ENCODE data around the gene MEGF11.

DNA sequence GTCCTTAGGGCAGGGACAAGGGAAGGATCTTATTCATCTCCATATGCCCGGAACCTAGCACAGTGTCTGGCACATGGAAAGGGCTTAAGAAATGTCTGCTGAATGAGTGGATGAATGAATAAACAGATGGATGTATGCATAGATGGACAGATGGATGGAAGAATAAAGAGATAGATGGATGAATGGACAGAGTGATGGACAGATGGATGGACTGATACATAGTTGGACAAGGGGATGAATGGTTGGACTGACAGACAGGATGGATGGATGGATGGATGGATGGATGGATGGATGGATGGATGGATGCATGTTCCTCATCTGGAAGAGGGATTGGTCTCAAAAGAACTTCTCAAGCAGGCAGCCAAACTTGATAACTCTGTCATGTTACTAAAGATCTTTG is 177.6 kb downstream of the MEGF11 start:
- no peak for TF ChIP-seq POLR2AphosphoS5 (IDR thresholded peaks at IDR 0.05)
- TF ChIP-seq, protein P1, sequence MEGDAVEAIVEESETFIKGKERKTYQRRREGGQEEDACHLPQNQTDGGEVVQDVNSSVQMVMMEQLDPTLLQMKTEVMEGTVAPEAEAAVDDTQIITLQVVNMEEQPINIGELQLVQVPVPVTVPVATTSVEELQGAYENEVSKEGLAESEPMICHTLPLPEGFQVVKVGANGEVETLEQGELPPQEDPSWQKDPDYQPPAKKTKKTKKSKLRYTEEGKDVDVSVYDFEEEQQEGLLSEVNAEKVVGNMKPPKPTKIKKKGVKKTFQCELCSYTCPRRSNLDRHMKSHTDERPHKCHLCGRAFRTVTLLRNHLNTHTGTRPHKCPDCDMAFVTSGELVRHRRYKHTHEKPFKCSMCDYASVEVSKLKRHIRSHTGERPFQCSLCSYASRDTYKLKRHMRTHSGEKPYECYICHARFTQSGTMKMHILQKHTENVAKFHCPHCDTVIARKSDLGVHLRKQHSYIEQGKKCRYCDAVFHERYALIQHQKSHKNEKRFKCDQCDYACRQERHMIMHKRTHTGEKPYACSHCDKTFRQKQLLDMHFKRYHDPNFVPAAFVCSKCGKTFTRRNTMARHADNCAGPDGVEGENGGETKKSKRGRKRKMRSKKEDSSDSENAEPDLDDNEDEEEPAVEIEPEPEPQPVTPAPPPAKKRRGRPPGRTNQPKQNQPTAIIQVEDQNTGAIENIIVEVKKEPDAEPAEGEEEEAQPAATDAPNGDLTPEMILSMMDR (IDR thresholded peaks at IDR 0.05) = no peak
- TF ChIP-seq POLR2A (IDR thresholded peaks at IDR 0.05) = no peak
